NCI-H1417 treated with DMSO at 0.1 percent for 48 hours (cell line): ENCODE data around the gene TAF1D.
A peak's percentile ranks its signal among the peaks of the same experiment; 100 is the strongest.
"Not testable (repeated sequence)": the region's sequence is repeated elsewhere in the genome, so short reads cannot be mapped to it uniquely, and the experiment has no call there.

Experiments
- DNase-seq: peaks from one replicate; lab custom pipeline; 2025; lab: John Stamatoyannopoulos, UW

Gene TAF1D

DNA sequence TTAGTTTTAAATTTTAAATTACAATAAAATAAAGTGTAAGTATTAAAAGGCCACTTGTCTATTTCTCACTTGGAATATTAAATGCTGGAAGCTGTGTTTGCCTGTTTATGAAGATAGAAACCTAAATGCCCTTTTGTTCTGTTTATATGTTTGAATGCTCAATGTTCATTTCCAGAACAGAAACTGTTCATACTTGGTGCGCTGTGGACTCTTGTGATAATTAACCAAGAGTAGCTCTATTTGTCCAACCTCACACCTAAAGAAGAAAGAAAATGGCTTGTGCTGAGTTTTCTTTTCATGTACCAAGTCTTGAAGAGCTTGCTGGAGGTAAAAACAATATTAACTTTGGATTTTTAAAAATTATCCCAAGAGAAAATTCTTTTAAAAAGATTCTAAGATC is 5.8 kb upstream of the TAF1D start:
- DNase-seq, result no peak

DNA sequence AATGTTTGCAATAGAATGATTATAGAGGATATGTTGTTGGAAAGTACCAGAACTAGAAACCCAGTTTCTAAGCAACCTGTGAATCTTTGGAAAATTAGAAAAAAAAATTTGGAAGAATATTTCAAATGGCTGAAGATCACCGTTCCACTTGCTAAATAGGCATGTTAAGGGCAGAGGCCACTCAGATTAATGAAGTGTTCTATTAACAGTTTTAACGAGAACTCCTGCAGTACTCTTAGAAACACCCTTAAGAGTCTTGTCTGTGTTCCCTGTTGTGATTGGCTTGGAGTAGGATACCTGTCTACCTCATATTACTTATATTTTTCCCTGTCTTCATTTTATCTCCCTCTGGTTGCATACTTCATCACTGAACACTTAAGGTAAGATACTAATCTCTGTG is 4.8 kb upstream of the TAF1D start:
- DNase-seq, result no peak

DNA sequence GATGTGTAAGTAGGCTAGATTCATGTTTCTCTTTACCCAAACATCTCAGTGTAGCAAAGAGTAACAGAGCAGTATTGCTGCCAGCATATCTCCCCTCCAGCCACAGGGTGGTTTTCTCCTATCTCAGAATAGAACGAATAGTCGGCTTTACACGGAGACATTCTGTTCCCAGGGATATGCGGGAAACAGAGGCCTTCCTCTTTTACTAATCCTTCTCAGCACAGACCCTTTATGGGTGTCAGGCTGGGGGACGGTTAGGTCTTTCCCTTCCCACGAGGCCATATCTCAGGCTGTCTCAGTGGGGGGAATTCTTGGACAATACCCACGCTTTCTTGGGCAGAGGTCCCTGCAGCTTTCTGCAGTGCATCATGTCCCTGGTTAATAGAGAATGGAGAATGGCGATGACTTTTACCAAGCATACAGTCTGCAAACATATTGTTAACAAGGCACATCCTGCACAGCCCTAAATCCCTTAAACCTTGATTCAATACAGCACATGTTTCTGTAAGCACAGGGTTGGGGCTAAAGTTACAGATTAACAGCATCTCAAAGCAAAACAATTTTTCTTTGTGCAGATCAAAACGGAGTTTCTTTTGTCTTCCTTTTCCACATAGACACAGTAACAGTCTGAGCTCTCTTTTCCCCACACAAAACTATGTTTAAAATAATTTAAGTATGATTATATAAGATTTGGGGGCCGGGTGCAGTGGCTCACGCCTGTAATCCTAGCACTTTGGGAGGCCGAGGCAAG is 3.9 kb upstream of the TAF1D start:
- DNase-seq, result not testable (repeated sequence)

DNA sequence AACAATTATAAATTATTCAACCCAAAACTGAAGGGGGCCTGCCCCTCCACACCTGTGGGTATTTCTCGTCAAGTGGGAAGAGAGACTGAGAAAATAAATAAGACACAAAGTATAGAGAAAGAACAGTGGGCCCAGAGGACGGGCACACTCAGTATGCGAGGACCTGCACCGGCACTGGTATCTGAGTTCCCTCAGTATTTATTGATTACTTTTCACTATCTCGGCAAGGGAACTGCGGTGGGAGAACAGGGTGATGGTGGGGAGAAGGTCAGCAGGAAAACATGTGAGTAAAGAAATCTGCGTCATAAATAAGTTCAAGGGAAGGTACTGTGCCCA is 3.3 kb upstream of the TAF1D start:
- DNase-seq, result no peak

DNA sequence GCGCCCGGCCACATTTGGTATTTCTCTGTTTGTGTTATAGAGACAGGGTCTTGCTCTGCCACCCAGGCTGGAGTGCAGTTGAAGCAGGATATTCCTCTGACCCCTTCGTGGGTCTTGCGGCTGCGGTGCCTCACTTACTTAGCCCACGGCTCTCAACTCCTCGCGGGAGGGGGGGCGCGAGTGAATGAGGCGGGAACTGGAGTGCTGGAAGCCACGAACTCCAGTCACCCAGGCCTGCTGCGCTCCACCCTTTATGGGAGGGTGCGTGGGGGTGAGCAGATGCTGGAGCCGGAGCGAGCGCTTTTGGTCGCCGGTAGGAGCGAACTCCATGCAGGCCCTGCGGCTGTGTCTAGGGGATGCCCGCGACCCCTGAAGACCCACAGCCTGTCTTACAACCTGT is 2.0 kb upstream of the TAF1D start:
- no peak for DNase-seq

DNA sequence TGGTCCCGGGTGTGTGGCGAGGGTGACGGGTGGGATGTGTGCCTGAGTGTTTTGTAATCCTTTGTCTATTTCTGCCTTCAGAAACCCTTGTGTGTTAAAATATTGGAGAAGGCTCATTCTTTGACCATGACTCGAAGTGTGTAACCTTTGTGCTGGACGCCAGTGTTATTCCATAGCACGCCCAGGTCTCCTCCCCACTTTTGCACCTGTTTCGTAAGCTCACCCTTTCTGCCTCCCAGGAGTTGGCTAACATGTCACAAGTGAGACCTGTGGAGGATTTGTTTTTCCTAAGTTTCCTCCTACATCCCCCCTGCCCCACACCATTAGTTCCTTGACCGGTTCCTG is 559 bp upstream of the TAF1D start:
- DNase-seq, result no peak

DNA sequence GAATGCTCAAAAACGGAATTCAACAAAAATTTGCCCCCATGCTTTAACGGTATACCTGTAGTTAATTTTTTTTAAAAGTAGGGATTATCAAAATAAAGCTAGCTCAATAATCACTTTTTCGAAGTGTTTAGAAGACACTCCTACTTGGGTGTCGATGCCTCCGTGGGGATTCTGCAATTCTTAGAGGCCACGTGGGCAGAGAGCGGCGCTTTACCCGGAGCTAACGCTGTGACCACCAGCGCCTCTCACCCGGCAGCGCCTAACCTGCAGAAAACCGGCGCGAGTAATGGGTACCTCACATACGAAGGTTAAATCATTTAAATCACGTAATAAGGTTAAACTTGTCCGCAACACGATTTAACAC is 583 bp downstream of the TAF1D start:
- peak; percentile 26 for DNase-seq

DNA sequence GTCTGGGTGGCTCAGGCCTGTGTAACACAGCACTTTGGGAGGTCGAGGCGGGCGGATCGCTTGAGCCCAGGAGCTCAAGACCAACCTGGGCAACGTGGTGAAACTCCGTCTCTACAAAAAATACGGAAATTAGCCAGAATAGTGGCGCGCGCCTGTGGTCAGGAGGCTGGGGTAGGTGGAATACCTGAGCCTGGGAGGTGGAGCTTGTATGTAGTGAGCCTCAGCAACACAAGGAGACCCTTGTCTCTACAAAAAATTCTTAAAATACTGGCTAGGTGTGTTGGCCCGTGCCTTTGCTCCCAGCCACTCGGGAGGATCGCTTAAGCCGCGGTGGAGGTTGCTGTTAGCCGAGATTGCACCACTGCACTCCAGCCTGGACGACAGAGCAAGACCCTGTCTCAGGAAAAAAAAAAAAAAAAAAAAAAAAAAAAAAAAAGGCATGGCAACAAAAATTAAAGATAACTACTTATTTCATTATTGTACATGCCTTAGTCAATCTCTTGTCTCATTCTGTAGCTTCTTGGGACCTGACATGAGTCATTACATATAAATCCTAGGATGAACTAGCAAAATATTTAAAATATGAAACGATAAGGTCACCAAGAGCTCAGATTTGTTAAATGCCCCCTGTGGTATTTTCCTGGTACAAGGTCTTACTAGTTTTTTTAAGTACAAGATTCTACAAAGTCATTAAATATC is 1.1 kb downstream of the TAF1D start:
- no peak for DNase-seq

DNA sequence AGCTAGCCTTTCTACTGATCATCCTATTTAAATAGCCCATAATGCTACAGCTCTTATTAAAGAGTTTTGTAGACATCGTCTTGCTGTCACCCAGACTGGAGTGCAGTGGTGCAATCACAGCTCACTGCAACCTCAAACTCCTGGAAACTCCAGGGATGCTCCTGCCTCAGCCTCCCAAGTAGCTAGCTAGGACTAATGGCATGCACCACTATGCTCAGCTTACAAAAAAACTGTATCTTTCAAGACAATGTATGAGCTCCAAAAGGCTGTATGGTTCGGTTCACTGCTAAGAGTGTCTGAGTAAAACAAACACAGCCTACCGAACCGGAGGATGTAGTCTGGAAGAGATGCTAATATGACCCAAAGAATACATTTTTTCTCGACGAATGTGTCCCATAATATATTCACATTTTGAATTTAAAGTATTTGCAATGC is 2.6 kb downstream of the TAF1D start:
- DNase-seq, result no peak

DNA sequence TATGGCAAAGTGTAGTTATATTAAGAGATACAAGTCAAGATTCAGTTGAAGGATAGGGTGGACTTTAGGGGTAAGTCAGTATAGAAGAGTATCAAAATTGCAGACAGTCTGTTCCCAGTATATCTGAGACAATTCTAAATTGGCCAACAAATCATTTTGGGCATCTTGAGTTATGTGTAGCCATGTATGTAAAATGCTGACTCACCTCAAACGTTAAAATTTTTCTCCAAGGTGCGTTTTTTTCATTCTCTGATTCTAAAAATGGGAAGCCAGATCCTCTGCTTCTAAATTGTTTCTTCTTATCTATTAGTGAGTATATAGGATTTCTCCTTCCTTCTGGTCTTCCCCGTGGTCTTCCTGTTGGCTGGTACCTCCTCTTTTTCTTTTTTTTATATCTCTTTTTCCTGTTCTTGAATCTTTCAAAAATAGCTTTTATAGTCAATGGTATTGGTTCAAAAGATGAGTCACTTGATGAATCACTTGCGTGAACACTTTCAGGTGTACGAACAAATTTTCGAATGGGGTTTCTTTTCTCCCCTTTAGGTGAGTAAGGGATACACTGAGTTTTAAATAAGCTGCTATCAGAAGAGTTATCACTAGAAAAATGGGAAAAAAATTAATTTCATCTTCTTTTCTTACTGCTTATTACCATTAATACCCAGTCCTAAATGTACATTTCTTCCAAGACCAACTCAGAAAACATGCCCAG is 3.2 kb downstream of the TAF1D start:
- no peak for DNase-seq

DNA sequence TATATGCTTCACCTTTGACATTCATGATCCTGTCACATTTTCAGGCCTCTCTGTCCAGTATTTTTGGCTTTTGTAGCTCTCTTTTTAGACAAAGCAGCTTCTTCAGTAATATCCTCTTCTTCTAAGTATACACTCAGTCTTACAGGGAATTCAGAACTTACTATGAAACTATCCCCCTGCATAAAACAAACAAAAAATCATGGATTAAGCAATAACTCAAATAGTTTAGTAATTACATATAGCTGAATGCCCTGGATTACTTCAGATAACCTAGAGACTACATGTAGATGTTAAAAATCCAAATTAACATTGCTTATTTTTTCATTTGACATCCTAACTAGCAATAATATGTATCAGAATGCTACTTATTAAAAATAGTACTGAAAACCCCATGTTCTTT is 5.2 kb downstream of the TAF1D start:
- DNase-seq, result no peak

DNA sequence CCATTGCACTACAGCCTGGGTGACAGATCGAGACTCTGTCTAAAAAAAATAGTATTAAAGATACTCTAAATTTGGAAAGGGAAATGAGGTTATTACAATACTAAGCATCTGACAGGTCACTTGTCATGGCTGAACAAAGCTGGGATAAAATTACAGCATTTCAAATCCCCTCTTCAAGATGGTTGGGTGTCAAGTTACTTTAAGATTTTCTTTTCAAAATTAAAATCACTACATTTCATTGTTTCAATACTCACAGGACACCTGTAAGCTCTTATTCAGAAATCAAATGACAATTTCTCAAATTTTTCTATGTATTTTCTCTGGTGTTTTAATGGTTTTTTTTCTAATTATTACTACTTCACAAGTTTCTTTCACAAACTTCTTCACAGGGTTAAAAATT is 5.7 kb downstream of the TAF1D start:
- DNase-seq, result no peak

DNA sequence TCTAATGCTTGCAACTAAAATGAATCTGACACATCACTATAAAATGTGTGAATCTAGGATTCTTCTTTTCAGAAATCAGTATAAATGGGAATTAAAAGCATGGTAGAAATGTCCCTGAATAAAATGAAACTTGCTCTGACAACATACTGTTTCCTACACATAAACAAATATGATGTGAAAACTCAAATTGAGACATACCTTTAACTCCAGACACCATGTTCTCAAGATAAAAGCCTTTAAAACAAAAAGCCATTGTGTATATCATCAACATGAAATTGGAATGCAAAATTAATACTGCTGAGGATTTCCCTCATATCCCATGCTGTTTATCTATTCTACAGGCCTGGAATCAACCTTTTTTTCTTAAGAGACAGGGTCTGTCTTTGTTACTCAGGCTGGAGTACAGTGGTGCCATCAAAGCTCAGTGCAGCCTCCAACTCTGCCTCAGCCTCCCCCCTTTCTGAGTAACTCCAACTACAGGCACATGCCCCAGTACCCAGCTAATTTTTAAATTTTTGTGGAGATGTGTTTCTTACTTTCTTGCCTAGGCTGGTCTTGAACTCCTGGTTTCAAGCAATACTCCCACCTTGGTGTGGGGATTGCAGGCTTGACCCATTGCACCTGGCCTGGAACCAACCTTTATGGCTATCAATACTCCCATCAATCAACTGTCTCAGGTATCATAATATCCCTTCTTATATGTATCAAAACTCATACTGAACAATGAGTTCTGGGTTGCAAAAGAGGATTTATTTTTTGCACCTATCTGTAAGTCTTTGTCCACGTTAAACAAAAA is 6.7 kb downstream of the TAF1D start:
- no peak for DNase-seq

DNA sequence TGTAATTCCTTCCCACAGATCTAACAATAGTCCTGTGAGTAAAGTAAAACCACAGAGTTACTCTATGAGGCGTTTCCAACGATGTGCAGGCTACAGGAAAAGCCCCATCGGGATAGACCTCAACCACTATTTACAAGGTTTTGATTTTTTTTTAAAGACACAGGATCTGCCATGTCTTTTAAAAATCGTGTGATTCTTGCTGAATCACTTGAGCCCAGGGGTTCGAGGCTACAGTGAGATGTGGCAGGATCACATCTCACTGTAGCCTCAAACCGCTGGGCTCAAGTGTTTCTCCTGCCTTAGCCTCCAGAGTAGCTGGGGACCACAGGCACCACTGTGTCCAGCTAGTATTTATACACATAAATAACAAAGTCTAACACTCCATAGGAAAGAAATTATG is 7.8 kb downstream of the TAF1D start:
- no peak for DNase-seq

DNA sequence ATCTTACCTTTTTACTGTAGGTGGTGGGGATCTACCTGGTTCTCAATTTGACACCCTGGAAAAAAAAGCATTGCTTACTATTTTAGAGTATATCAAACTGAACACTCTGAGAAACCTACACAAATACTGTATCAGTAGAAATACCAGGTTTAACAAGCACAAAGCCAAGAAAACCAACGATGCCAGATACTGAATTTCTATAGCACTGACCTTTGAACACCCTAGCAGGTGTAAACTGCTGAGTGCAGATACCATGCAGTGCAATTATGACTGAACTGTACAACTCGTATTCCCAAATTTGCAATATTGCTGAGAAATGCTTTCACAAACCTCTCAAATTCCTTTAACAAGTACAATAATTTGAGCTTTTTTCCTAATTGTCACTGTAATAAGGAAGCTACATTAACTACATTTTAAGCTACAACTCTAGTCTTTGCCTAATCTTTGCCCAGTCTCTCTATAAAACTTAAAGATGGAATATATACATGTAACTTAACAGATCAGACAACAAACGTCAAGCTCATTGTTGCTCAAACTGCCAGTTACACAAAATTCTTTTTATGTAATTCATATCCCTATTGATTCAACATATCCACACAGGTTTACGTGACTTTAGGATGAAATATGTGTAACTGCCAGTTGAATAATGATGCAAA is 8.9 kb downstream of the TAF1D start:
- no peak for DNase-seq

DNA sequence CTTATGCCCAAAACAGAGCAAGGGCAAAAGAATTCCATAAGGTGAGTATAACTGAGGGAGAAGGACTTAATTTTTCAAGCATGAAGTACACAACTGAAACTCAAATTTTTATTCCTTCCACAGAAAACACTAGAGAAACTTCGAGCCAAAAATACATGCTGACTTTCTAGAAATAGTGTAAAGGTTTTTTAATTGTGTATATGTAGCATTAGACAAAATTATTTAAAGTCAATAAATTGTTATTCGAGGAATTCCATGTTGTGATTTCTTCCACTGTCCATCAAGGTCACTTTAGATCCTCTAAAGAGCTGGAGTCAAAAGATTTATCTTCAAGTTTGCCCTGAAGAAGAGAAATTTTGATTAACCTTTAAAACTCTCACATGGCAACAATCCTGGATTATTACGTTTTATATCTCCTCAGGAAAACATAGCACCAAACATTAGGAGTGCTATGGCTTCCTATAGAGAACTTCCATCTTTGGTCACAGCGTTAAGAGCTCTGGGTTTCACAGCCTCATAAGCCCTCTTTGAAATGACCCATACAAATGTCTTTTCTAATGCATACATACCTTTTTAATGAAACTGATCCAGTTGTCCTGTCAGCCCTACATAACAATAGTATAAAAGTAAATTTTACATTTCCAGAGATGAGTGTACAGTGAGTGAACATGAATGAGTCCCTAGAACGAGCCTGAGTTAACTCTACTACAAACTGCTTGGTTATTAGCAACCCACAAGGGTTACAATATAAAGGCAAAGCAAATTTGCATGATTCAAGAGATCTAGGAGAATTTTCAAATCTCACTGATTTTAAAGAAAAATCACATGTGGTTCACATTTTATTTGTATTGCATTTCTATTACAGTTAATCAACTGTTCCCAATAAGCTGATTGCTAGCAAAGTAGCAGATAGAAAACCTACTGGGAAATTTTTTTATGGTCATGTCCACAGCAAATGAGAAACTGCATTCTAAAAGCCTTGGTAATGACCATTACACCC is 10.9 kb downstream of the TAF1D start:
- DNase-seq, result no peak

DNA sequence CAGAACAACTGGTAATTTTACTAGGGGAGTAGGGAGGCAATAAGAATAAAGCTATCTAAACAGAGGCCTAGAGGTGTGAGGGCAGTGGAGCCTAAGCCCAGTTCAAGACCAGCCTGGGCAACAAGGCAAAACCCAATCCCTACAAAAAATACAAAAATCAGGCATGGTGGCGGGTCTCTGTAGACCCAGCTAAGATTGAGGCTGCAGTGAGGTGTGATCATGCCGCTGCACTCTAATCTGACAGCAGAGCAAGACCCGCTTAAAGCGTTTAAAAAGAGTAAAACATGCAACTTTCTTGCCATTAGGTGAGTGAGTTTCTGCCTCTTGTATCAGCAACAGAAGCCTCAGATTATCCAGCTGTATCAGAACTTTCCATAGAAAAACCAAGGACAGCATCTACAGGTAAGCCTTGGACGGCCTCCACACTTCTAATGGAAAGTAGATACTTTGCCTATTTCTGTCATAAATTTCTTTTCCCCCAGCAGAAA is 12.1 kb downstream of the TAF1D start:
- DNase-seq, result no peak

DNA sequence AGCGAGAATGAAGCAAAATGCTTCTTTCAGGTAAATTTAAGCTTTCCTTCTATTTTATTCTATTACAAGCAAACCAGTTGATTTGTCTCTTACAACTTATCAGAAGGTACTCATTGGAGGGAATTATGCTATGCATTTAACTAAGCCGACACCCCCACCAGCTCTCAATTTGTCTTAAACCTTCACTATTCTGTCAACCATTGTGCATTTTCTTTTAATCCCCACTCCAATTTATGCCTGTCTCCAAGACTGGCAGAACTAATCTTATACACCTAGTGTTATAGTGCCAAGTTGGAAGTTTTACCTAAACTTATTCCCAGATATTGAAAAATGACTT is 12.5 kb downstream of the TAF1D start:
- no peak for DNase-seq

DNA sequence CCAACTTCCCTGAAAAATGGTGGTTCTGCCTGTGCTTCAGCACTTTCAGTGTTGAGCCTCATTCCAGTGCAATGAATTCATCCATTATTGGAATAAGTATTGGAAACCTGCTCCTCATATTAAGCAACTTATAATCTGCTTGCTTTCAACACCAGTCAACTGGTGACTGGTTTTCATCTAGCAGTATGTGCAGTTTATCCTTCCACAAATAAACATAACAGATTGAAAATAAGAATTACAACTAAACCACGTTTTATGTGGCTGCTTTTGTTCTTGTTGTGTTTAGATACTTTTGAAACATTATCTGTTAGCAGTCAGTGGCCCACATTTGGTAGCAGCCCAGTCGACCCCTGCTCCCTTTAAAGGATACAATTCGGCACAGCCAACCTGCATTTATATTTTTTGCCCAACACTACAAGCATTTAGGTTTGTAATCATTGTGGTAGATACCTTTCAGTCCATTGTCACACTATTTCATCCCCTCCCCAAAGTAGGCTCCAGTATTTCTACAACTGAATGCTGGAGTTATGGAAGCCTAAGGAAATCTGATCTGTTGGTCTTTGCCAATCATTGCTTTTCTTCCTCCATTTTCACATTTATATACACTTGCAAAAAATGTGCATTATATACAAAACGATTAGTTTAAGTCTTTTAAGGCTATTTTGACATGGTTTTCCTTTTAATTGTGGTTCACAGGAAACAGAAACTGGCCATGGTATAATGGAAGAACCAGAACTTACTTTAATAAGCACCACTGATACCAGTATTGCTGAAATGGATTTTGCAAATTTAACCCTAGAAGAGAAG is 13.1 kb downstream of the TAF1D start:
- no peak for DNase-seq

DNA sequence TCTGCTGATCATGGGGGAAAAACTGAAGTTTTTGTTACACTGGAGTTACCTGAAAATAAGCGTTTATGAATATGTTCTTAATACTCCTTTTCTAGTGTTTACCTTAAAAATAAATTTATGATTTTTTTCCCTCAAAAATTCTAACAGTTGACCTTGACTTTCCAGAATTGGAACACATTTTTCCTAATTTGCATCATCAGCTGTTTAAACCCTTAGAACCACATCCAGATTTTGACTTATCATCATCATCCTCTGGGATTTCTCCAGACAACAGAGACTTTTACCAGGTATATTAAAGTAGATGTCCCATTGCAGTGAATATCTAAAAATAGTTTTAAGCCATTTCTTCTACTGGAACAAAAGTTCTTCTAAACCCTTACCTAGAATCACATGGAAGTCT is 17.2 kb downstream of the TAF1D start:
- DNase-seq, result no peak
